Right cardiac atrium (tissue), 5 donors: ENCODE results near the gene ALDOB. TPM values are rescaled to one million over a fixed set of nuclear protein-coding genes. Genes with fewer than 3 reads are reported as not detected.
A peak's percentile ranks its signal among the peaks of the same experiment; 100 is the strongest.

Source experiments
- ATAC-seq, 2 donors: fragments of 200-7000 bp; cut with Tn5 transposase; one replicate each; pipeline versions ENCODE4 v1.8.0 to v1.9.1; 2020; ENCODE audit warnings: moderate library complexity in 2 of 2, mild to moderate bottlenecking in 1 of 2
- DNase-seq, 3 donors: peaks; one replicate each; pipeline ENCODE4 v3.0.0-alpha.2; 2020
- H3K27ac ChIP-seq: one replicate; pipeline ENCODE4 v1.5.1; 2013; ENCODE audit warnings: mild to moderate bottlenecking, low read length, control low read depth, moderate library complexity
- H3K27me3 ChIP-seq: one replicate; pipeline ENCODE4 v1.6.1; 2013; ENCODE audit not compliant: control insufficient read depth, insufficient read depth
- H3K4me1 ChIP-seq: one replicate; pipeline ENCODE4 v1.6.1; 2013; ENCODE audit warnings: low read length; ENCODE audit not compliant: control insufficient read depth, insufficient read depth
- H3K4me3 ChIP-seq: one replicate; pipeline ENCODE4 v1.5.1; 2013; ENCODE audit warnings: low read length, control low read depth
- H3K9me3 ChIP-seq: one replicate; pipeline ENCODE4 v1.6.1; 2013; ENCODE audit warnings: low read length; ENCODE audit not compliant: control insufficient read depth
- WGBS: extraction: QIAGEN DNeasy Blood & Tissue Kit; methylation state at CpG from one replicate; pipeline ENCODE4 v1.1.7; 2013; 5-methylcytosine and 5-hydroxymethylcytosine counted together
- intact Hi-C, 4 donors: fragments of 100-400 bp; cut with DNase I; formaldehyde crosslinking; loops; one replicate each; pipeline versions ENCODE4 v1.11.0 to v1.14.0; 2022 to 2023
- polyA plus RNA-seq: library from polyadenylated mRNA; stranded (reverse); fragments of 200-250 nt; gene quantifications from one replicate; pipeline ENCODE4 v1.2.3, GENCODE V29; 2013
- total RNA-seq, 4 donors: library from RNA; stranded (reverse); fragmentation: NEBNext Ultra II Directional; extraction: Animal tissue kit (Norgen Biotek cat#: 25700); gene quantifications; one replicate each; pipeline ENCODE4 v1.2.1, GENCODE V29; 2021
- donor health status: healthy with polysubstance abuse.
- donor health status: DM: no; HTN: yes; CAD: no.
- donor health status: DM: no; HTN: no; CAD: no.
- donor health status: DM: no; HTN: yes; CAD: no; lungs with severe emphysema.
- donor health status: DM: yes; HTN: yes; CAD: no.

ALDOB gene
- total and polyA plus RNA-seq, 5 donors = 0.40 to 1.8 (median 0.71) TPM

- peaks cover 2% of the 10 kb centered on the region for H3K4me1 ChIP-seq
- no peak overlapping the region for H3K4me3 ChIP-seq
- H3K9me3 ChIP-seq = no peaks in the 10 kb centered on the region
- 29% methylated on average over 3 of the region's 3 CpGs for WGBS
- H3K27me3 ChIP-seq = no peaks in the 10 kb centered on the region
- H3K27ac ChIP-seq = no peak overlapping the region
- no peak for ATAC-seq
- intact Hi-C loops = loop anchor here in 1 of 4 donors (5.0 kb wide), 1 partner anchor 70 kb away; no protein-coding TSS in a partner anchor
- no peak for DNase-seq
Measured at GRCh38 chr9:101457003-101457402, 21.4 kb upstream of the ALDOB start.

GRCh38 chr9:101455656-101456240 lies 20.2 kb upstream of the ALDOB start:
- no peak overlapping the region for H3K4me3 ChIP-seq
- DNase-seq (no peak), ATAC-seq (no peak)
- no peaks in the 10 kb centered on the region for H3K9me3 ChIP-seq
- 48% methylated on average over 2 of the region's 2 CpGs for WGBS
- no peak overlapping the region for H3K27ac ChIP-seq
- intact Hi-C loops = loop anchor here in 1 of 4 donors (5.0 kb wide), 1 partner anchor 72 kb away; no protein-coding TSS in a partner anchor
- peaks cover 4% of the 10 kb centered on the region for H3K4me1 ChIP-seq
- H3K27me3 ChIP-seq = no peaks in the 10 kb centered on the region

- WGBS = 82% methylated on average over 4 of the region's 4 CpGs
- no peak for ATAC-seq
- Histone ChIP-seq H3K4me1 (peaks cover 4% of the 10 kb centered on the region), H3K9me3 (no peaks in the 10 kb centered on the region), H3K4me3 (no peak overlapping the region), H3K27ac (no peak overlapping the region), H3K27me3 (no peaks in the 10 kb centered on the region)
- no peak for DNase-seq
- intact Hi-C loops = no loop called here
Measured at GRCh38 chr9:101453776-101454570, 18.4 kb upstream of the ALDOB start.

- H3K27me3 ChIP-seq = no peaks in the 10 kb centered on the region
- intact Hi-C loops = no loop called here
- no peak for ATAC-seq
- no peak for DNase-seq
- WGBS = 91% methylated on average over 4 of the region's 4 CpGs
- H3K4me3 ChIP-seq = no peak overlapping the region
- no peak overlapping the region for H3K27ac ChIP-seq
- peaks cover 2% of the 10 kb centered on the region for H3K4me1 ChIP-seq
- H3K9me3 ChIP-seq = no peaks in the 10 kb centered on the region
Measured at GRCh38 chr9:101451498-101451897, 15.9 kb upstream of the ALDOB start.

GRCh38 chr9:101450931-101451330 lies 15.4 kb upstream of the ALDOB start:
- Histone ChIP-seq H3K27me3 (no peaks in the 10 kb centered on the region), H3K27ac (no peak overlapping the region), H3K9me3 (no peaks in the 10 kb centered on the region), H3K4me3 (no peak overlapping the region), H3K4me1 (peaks cover 2% of the 10 kb centered on the region)
- ATAC-seq = no peak
- 29% methylated on average over 4 of the region's 4 CpGs for WGBS
- intact Hi-C loops = no loop called here
- DNase-seq = no peak

- H3K4me1 ChIP-seq = peaks cover 2% of the 10 kb centered on the region
- intact Hi-C loops = no loop called here
- peak; percentile 97 for ATAC-seq
- DNase-seq = peak; percentile 63 to 88 (median 87)
- peak overlapping the region; percentile 89 for H3K27ac ChIP-seq
- no peaks in the 10 kb centered on the region for H3K9me3 ChIP-seq
- no peaks in the 10 kb centered on the region for H3K27me3 ChIP-seq
- 1% methylated on average over 40 of the region's 40 CpGs for WGBS
- peak overlapping the region; percentile 42 for H3K4me3 ChIP-seq
Measured at GRCh38 chr9:101449071-101449721, 13.6 kb upstream of the ALDOB start.

- H3K27ac ChIP-seq = no peak overlapping the region
- intact Hi-C loops = no loop called here
- no peak for ATAC-seq
Measured at GRCh38 chr9:101448680-101449070, 13.1 kb upstream of the ALDOB start.

GRCh38 chr9:101446732-101447131 lies 11.2 kb upstream of the ALDOB start:
- intact Hi-C loops = no loop called here

More at GRCh38 chr9:101448680-101449070, 13.1 kb upstream of the ALDOB start:
- DNase-seq = no peak
- H3K27me3 ChIP-seq = no peaks in the 10 kb centered on the region
- peaks cover 2% of the 10 kb centered on the region for H3K4me1 ChIP-seq
- H3K9me3 ChIP-seq = no peaks in the 10 kb centered on the region
- WGBS = 55% methylated on average over 4 of the region's 4 CpGs
- H3K4me3 ChIP-seq = no peak overlapping the region

GRCh38 chr9:101445353-101446029 lies 9.9 kb upstream of the ALDOB start:
- Histone ChIP-seq H3K27ac (no peak overlapping the region), H3K9me3 (no peaks in the 10 kb centered on the region), H3K4me3 (no peak overlapping the region), H3K27me3 (no peaks in the 10 kb centered on the region), H3K4me1 (no peaks in the 10 kb centered on the region)
- intact Hi-C loops = no loop called here
- ATAC-seq = no peak
- WGBS = 47% methylated on average over 5 of the region's 5 CpGs
- no peak for DNase-seq

More at GRCh38 chr9:101446732-101447131, 11.2 kb upstream of the ALDOB start:
- Histone ChIP-seq H3K4me3 (no peak overlapping the region), H3K9me3 (no peaks in the 10 kb centered on the region), H3K27ac (no peak overlapping the region), H3K4me1 (peaks cover 2% of the 10 kb centered on the region), H3K27me3 (no peaks in the 10 kb centered on the region)
- ATAC-seq (no peak), DNase-seq (no peak)

GRCh38 chr9:101443364-101443771 lies 7.8 kb upstream of the ALDOB start:
- peak; percentile 59 to 82 (median 78) for DNase-seq
- WGBS = 44% methylated on average over 9 of the region's 9 CpGs
- H3K27ac ChIP-seq = peak overlapping the region; percentile 75
- ATAC-seq = peak; percentile 95 to 96
- H3K4me3 ChIP-seq = no peak overlapping the region
- intact Hi-C loops = no loop called here
- H3K4me1 ChIP-seq = no peaks in the 10 kb centered on the region
- no peaks in the 10 kb centered on the region for H3K9me3 ChIP-seq
- no peaks in the 10 kb centered on the region for H3K27me3 ChIP-seq

- WGBS = 74% methylated on average over 3 of the region's 3 CpGs
- DNase-seq = no peak
- Histone ChIP-seq H3K27me3 (no peaks in the 10 kb centered on the region), H3K9me3 (no peaks in the 10 kb centered on the region), H3K27ac (no peak overlapping the region), H3K4me3 (no peak overlapping the region), H3K4me1 (no peaks in the 10 kb centered on the region)
- ATAC-seq = no peak
- intact Hi-C loops = no loop called here
Measured at GRCh38 chr9:101442736-101443135, 7.2 kb upstream of the ALDOB start.
